ENCODE data around the gene SERTAD4.

DNA sequence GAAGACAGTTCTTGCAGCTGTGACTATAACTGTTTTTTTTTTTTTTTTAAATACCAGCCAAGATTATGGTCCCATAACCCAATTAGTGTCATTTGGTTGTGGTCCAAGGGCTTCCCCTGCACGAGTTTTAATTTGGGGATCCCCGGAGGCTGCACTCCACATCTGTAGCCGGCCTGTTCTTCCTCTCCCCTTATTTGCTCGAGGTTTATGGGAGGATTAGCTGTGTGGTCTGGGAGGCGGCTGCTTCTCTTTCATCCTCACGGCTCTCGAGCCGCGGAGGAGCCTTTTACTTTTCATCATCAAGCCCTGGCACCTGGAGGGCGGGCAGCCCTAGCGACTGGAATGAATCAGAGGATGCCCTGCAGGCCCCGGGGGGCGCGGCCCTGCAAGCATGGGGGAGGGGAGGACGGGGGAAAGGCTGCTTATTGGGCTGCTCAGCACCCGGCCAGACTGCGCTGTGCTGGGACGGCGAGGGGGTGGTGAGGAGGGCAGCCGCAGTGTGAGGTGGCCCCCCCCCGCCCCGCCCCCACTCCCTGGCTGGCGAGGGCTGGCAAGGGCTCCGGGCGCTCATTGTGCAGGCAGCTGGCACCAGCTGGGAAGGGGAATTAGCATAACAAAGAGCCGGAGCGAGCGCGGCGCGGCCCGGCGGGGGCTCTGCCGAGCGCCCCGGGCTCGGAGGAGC lies 18.5 kb downstream of the SERTAD4 start:
- no peak for TF ChIP-seq SUZ12 (IDR thresholded peaks at IDR 0.05; ENCODE audit: extremely low read depth, insufficient read depth, insufficient read length)
- no peak for TF ChIP-seq ZNF274 (IDR thresholded peaks at IDR 0.05; ENCODE audit: low read depth, low read length)
- TF ChIP-seq YY1 (IDR thresholded peaks at IDR 0.05; ENCODE audit: insufficient read depth, insufficient read length) = no peak
